Measurements from ENCODE around the gene TNRC18.
"Not testable (repeated sequence)": the region's sequence is repeated elsewhere in the genome, so short reads cannot be mapped to it uniquely, and the experiment has no call there.

The TNRC18 gene

DNA sequence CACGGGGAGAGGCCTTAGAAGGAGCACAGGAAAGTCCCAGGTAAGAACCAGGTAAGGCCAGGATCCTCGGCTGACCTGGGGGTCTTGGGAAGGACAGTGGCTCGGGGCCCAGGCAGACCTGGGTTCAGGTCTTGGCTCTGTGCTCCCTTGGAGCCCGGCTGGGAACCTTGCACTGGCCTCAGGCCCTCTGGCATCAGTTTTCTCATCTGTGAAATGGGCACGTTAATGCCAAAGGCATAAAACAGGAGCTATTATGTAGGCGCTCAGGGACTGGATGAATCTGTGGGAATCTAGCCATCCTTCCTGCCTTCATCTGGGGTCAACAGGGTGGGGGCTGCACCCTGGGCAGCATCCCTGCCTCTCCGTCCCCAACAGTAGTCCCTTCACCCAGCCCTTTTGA, 149.2 kb downstream of the TNRC18 start:
- WGBS, 2 experiments, result 89 to 91% methylated on average over 7 of the region's 7 CpGs
- Histone ChIP-seq H3K4me1 (ENCODE audit: control insufficient read depth, insufficient read depth, low read length) (no peaks in the 10 kb centered on the region), H3K9me3 (ENCODE audit: control insufficient read depth, low read length) (no peaks in the 10 kb centered on the region)

DNA sequence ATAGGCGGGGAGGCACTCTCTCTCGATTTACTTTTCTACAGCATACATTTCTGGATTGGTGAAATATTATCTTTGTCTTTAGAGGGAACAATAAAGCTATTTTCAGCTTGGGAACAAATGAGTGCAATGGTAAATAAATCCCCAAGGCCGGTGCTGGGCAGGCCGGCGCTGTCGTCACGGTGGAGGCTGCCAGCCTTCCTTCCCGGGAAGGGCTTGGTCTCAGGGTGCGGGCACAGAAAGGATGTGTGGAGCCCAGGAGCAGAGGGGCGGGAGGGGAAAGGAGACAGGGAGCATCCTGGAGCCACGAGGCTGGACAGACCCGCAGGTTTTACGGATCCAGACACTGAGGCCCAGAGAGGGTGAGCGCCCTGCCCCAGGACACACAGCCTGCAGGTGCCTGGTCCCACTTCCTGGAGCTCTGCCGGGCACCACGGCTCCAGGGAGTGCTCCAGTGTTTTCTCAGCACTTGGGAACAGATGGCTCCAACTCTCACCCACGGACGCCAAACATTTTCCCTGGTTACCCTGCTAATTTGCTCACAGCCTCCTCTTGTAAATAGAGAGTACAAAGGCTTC, 149.7 kb downstream of the TNRC18 start:
- not testable (repeated sequence) for H3K9me3 ChIP-seq (ENCODE audit: control insufficient read depth, low read length); H3K4me3 ChIP-seq (ENCODE audit: insufficient read depth, low read depth, low read length); H3K27ac ChIP-seq (ENCODE audit: insufficient read depth, low read depth, low read length, poor library complexity, severe bottlenecking); H3K36me3 ChIP-seq (ENCODE audit: control insufficient read depth, insufficient read depth, low read length); H3K27me3 ChIP-seq (ENCODE audit: control insufficient read depth, insufficient read depth, low read length, poor library complexity, severe bottlenecking); H3K4me1 ChIP-seq (ENCODE audit: control insufficient read depth, insufficient read depth, low read length)
- WGBS, 2 experiments, result 83 to 87% methylated on average over 16 to 18 of the region's 18 CpGs

More for the DNA sequence above, 149.2 kb downstream of the TNRC18 start:
- Histone ChIP-seq H3K4me3 (ENCODE audit: insufficient read depth, low read depth, low read length) (no peak overlapping the region), H3K27me3 (ENCODE audit: control insufficient read depth, insufficient read depth, low read length, poor library complexity, severe bottlenecking) (no peaks in the 10 kb centered on the region), H3K36me3 (ENCODE audit: control insufficient read depth, insufficient read depth, low read length) (no peaks in the 10 kb centered on the region), H3K27ac (ENCODE audit: insufficient read depth, low read depth, low read length, poor library complexity, severe bottlenecking) (no peak overlapping the region)

DNA sequence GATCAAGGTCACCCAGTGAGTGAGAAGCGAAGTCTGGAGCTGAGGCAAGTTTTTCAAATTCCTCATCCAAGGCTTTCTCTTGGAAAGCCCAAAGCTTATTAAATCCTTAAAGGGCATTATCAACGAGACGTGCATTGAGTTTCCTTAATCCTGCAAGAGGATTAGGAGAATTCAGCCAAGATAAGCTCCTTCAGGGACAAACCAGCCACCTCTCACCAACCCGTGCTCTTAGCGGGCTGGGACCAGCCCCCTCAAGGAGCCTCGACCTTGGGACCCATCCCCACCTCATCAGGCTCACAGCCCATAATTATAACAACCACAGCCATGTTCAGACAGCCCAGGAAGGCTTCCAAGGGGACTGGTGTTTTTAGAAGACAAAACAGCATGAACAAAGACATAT, 152.8 kb downstream of the TNRC18 start:
- H3K9me3 ChIP-seq (ENCODE audit: control insufficient read depth, low read length), result no peaks in the 10 kb centered on the region
- H3K27ac ChIP-seq (ENCODE audit: insufficient read depth, low read depth, low read length, poor library complexity, severe bottlenecking), result no peak overlapping the region
- 33 to 38% methylated on average over 4 of the region's 6 CpGs for WGBS, 2 experiments
- no peak overlapping the region for H3K4me3 ChIP-seq (ENCODE audit: insufficient read depth, low read depth, low read length)
- peaks cover 3% of the 10 kb centered on the region for H3K4me1 ChIP-seq (ENCODE audit: control insufficient read depth, insufficient read depth, low read length)
- no peaks in the 10 kb centered on the region for H3K36me3 ChIP-seq (ENCODE audit: control insufficient read depth, insufficient read depth, low read length)
- H3K27me3 ChIP-seq (ENCODE audit: control insufficient read depth, insufficient read depth, low read length, poor library complexity, severe bottlenecking), result no peaks in the 10 kb centered on the region

DNA sequence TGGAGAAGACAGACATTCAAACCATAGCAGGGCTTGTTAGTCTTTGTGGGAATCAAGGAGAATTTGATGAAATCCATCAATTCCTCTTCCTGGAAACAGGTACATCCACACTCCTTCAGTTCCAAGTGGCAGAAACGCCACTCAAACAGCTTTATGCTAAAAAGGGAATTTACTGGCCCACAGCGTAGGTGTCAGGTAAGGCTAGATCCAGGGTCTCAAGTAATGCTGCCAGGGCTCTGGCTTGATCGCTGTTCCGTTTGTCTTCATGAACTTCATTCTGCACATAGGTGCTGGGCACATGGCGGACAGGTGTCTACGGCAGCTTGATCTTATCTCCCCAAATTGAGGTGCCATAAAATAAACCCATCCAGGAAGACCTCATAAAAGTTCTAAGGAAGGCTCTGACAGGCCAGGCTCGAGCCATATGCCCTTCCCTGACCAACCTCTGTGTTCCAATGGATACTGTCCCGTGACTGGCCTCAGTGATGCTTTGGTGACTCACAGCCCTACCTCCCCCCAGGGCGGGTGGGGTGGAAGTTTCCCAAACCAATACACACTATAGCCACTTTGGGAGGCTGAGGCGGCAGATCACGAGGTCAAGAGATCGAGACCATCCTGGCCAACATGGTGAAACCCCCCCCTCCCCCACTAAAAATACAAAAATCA, 153.5 kb downstream of the TNRC18 start:
- not testable (repeated sequence) for H3K4me1 ChIP-seq (ENCODE audit: control insufficient read depth, insufficient read depth, low read length); H3K36me3 ChIP-seq (ENCODE audit: control insufficient read depth, insufficient read depth, low read length); H3K27ac ChIP-seq (ENCODE audit: insufficient read depth, low read depth, low read length, poor library complexity, severe bottlenecking); H3K9me3 ChIP-seq (ENCODE audit: control insufficient read depth, low read length); H3K4me3 ChIP-seq (ENCODE audit: insufficient read depth, low read depth, low read length); H3K27me3 ChIP-seq (ENCODE audit: control insufficient read depth, insufficient read depth, low read length, poor library complexity, severe bottlenecking)
- whole genome bisulfite sequencing, 2 experiments, result 82 to 83% methylated on average over 12 of the region's 12 CpGs

DNA sequence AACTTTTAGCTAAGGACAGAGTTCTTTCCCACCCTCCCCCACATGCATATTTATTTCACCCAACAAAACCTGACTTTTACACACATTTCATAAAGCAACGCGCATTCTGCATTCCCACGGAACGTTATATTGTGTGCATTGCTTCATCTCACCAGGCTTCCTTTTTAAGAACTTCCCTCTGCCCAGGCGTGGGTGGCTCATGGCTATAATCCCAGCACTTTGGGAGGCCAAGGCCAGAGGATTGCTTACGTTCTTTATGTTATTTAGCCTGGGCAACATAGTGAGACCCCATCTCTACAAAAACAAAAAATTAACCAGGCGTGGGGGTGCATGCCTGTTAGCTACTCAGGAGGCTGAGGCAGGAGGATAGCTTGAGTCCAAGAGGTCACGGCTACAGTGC, 155.8 kb downstream of the TNRC18 start:
- not testable (repeated sequence) for H3K4me3 ChIP-seq (ENCODE audit: insufficient read depth, low read depth, low read length); H3K36me3 ChIP-seq (ENCODE audit: control insufficient read depth, insufficient read depth, low read length); H3K27ac ChIP-seq (ENCODE audit: insufficient read depth, low read depth, low read length, poor library complexity, severe bottlenecking); H3K27me3 ChIP-seq (ENCODE audit: control insufficient read depth, insufficient read depth, low read length, poor library complexity, severe bottlenecking); H3K9me3 ChIP-seq (ENCODE audit: control insufficient read depth, low read length); H3K4me1 ChIP-seq (ENCODE audit: control insufficient read depth, insufficient read depth, low read length)
- WGBS, 2 experiments, result 94 to 96% methylated on average over 8 of the region's 8 CpGs

DNA sequence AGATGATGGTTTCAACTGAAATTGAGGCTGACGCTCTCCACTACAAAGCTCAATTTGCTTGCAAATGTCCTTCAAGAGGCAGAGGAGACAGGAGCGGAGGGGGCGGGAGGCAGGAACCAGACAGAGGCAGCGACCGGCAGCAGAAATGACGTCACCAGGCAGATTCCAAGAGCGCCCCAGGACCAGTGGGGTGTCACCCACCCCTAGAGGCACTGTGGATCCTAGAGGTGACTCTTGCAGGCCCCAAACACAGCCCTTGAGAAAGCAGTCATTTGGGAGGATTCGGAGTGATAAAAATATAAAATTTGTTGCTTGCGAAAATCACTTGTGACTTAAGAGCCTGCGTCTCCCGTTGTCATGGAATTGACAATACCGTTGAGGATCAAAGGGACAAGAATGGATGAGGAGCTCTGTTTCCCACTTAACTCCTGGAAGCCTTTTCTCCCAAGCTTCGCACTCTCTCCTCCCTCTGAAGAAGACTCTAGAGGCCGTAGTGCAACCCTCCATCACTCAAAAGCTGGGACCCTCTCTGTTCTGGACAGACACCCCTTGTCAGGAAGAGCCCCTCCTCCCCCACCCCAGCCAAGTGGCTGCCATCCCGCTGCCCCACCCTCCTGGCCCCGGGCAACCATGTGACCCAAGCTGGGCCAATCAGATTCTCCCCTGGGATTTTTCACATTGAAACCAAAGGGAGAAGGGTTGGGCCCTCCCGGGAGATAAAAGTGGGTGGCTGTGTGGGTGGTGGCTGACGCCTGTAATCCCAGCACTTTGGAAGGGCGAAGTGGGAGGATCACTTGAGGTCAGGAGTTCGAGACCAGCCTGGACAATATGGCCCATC, 157.2 kb downstream of the TNRC18 start:
- no peaks in the 10 kb centered on the region for H3K27me3 ChIP-seq (ENCODE audit: control insufficient read depth, insufficient read depth, low read length, poor library complexity, severe bottlenecking)
- H3K27ac ChIP-seq (ENCODE audit: insufficient read depth, low read depth, low read length, poor library complexity, severe bottlenecking), result no peak overlapping the region
- no peak overlapping the region for H3K4me3 ChIP-seq (ENCODE audit: insufficient read depth, low read depth, low read length)
- no peaks in the 10 kb centered on the region for H3K36me3 ChIP-seq (ENCODE audit: control insufficient read depth, insufficient read depth, low read length)
- peaks cover 10% of the 10 kb centered on the region for H3K4me1 ChIP-seq (ENCODE audit: control insufficient read depth, insufficient read depth, low read length)
- H3K9me3 ChIP-seq (ENCODE audit: control insufficient read depth, low read length), result no peaks in the 10 kb centered on the region
- WGBS, 2 experiments, result 56 to 57% methylated on average over 20 of the region's 20 CpGs

DNA sequence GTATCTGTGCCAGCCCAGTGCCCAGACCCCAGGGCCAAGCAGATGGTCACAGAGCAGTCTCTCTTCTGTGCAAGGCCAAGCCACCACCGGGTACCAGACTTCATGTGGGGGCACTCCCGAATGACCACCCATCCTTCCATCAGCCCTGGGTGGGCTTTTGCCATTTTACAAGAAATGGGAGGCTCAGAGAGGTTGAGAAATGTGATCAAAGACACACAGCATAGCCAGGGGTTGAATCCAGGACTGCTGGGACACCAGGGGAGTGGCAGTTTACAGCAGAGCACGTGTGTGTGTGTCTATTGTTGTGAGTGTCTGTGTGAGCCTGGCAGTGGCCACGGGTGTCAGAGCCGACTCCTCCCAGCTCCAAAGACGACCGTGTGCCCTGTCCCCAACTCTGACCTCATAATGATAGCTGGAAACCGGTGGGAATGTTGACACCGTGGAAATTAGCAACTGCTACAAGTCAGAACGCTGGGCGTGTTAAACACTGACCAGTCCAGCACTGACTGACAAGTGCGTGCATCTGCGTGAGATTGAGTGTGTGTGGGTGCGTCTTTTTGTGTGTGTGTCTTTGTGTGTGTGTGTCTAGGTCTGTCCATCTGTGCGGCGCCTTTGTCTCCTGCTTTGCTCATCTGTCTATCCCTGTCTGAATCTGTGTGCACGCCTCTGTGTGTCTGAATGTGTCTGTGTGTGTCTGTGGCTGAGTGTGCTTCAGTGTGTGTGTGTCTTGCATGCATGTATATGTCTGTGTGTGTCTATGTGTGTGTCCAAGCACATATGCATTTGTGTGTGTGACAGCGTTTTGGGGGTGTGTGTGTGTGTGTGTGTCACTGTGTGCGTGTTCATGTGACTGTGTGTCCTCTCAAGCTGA, 158.1 kb downstream of the TNRC18 start:
- 85 to 86% methylated on average over 19 of the region's 19 CpGs for WGBS, 2 experiments
- H3K36me3 ChIP-seq (ENCODE audit: control insufficient read depth, insufficient read depth, low read length), result no peaks in the 10 kb centered on the region
- H3K4me1 ChIP-seq (ENCODE audit: control insufficient read depth, insufficient read depth, low read length), result peaks cover 10% of the 10 kb centered on the region
- H3K27ac ChIP-seq (ENCODE audit: insufficient read depth, low read depth, low read length, poor library complexity, severe bottlenecking), result no peak overlapping the region
- H3K9me3 ChIP-seq (ENCODE audit: control insufficient read depth, low read length), result no peaks in the 10 kb centered on the region
- no peak overlapping the region for H3K4me3 ChIP-seq (ENCODE audit: insufficient read depth, low read depth, low read length)
- no peaks in the 10 kb centered on the region for H3K27me3 ChIP-seq (ENCODE audit: control insufficient read depth, insufficient read depth, low read length, poor library complexity, severe bottlenecking)

DNA sequence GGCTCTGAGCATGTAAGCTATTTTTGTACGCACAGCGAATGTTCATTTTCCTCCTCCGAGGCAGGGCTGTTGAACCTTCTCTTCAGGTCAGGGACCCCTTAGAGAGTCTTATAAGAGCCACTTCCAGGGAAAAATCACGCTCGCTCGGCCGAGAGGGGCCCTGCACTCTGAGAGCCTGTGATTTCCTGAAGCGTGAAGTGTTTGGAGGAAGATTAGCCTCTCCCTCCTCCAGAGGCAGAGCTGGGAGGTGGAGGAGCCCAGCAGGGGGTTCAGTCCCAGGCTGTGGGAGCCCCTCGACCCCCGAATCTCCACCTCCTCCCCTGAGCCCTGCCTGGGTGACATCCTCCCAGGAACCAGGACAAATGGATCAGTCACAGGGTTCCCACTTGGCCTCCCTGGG, 160.6 kb downstream of the TNRC18 start:
- H3K4me3 ChIP-seq (ENCODE audit: insufficient read depth, low read depth, low read length); H3K27me3 ChIP-seq (ENCODE audit: control insufficient read depth, insufficient read depth, low read length, poor library complexity, severe bottlenecking); H3K9me3 ChIP-seq (ENCODE audit: control insufficient read depth, low read length); H3K36me3 ChIP-seq (ENCODE audit: control insufficient read depth, insufficient read depth, low read length); H3K27ac ChIP-seq (ENCODE audit: insufficient read depth, low read depth, low read length, poor library complexity, severe bottlenecking): not testable (repeated sequence)
- WGBS, 2 experiments, result 54 to 56% methylated on average over 10 of the region's 10 CpGs
- H3K4me1 ChIP-seq (ENCODE audit: control insufficient read depth, insufficient read depth, low read length), result peaks cover 10% of the 10 kb centered on the region

DNA sequence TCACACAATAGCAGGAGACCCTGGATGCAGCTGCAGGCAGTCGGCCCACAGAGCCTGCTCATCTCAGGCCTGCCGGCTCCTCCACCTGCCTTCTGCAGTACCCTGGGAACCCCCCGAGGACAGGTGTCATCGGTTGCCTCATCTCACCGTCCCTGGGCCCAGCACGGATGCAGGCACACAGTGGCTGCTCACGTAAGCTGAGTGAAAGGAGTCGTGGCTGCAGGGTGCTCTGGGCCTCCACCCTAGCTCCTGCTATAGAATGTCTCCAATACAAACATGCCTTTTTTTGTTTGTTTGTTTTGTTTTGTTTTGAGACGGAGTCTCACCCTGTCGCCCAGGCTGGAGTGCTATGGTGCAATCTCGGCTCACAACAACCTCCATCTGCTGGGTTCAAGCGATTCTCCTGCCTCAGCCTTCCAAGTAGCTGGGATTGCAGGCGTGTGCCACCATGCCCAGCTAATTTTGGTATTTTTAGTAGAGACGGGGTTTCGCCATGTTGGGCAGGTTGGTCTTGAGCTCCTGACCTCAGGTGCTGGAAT, 163.0 kb downstream of the TNRC18 start:
- not testable (repeated sequence) for H3K4me3 ChIP-seq (ENCODE audit: insufficient read depth, low read depth, low read length); H3K27ac ChIP-seq (ENCODE audit: insufficient read depth, low read depth, low read length, poor library complexity, severe bottlenecking); H3K36me3 ChIP-seq (ENCODE audit: control insufficient read depth, insufficient read depth, low read length); H3K27me3 ChIP-seq (ENCODE audit: control insufficient read depth, insufficient read depth, low read length, poor library complexity, severe bottlenecking); H3K4me1 ChIP-seq (ENCODE audit: control insufficient read depth, insufficient read depth, low read length); H3K9me3 ChIP-seq (ENCODE audit: control insufficient read depth, low read length)
- 90 to 94% methylated on average over 15 of the region's 15 CpGs for WGBS, 2 experiments
